GM18868 (cell line): Measurements from ENCODE around the gene CDH4.

ENCODE experiments used
- ATAC-seq: cut with Tn5 transposase; IDR thresholded peaks from one replicate; pipeline ENCODE4 v1.9.1; 2021; ENCODE audit warnings: mild to moderate bottlenecking, moderate library complexity; ENCODE audit not compliant: unreplicated experiment

The CDH4 gene

DNA sequence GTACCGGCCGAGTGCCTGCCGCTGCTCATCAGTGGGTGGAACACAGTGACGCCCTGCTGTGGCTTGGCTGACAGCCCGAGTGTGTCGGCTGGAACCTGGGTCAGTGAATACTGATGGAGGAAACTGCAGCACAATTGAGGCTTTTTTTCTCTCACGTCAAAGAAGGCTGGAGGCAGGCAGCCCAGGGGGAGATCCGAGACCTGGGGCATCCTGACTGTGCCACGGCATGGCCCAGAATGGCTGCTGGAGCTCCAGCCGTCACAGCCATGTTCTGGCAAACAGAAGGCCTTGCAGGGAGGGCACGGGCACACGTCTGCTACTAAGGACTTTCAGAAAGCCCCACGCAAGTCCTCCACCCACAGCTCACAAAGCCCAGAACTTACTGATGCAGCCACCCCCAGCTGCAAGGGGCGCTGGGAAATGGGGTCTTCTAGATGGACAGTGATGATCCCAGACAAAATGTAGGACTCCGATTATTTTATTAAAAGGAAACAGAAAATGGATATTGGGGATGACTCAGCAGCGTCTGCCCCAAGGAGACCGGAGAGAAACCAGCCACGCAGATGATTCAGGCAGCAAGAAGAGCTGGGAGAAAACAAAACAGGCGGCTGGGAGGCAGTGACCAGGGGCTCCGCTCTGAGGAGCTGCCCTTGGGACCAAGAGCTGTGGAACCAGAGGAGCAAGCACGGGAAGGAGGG is 673.6 kb downstream of the CDH4 start:
- ATAC-seq = no peak

DNA sequence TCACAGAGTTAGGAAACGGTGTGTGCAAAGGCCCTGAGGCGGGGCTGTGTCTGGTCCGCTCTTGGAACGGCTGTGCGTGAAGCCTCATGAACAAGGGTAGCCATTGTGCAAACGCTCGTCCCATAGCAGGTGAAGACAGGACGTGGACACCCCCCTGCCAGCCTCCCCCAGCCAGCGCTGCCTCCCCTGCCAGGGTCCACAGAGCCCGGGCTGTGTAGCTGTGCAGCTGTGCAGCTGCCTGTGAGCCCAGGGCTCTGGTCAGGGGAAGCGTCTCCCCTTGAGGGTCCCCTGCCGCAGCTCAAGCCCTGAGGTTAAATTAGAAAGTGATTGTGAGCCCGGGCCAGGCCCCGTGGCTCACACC is 674.2 kb downstream of the CDH4 start:
- no peak for ATAC-seq

DNA sequence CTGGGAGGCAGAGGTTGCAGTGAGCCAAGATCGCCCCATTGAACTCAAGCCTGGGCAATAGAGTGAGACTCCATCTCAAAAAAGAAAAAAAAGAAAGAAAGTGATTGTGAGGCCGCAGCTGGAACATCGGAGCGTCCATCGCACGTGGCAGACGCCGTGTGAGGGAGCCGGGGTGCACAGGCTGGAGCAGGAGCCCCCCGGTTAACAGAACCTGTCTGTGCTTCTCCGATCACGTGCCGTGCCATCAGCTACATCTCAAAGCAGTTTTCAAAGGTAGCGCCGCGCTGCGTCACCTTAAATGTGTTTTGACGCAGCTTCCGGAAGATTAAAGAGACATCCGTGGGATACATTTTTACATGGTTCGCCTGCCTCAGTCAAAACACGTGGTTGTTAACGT is 674.7 kb downstream of the CDH4 start:
- ATAC-seq = no peak

DNA sequence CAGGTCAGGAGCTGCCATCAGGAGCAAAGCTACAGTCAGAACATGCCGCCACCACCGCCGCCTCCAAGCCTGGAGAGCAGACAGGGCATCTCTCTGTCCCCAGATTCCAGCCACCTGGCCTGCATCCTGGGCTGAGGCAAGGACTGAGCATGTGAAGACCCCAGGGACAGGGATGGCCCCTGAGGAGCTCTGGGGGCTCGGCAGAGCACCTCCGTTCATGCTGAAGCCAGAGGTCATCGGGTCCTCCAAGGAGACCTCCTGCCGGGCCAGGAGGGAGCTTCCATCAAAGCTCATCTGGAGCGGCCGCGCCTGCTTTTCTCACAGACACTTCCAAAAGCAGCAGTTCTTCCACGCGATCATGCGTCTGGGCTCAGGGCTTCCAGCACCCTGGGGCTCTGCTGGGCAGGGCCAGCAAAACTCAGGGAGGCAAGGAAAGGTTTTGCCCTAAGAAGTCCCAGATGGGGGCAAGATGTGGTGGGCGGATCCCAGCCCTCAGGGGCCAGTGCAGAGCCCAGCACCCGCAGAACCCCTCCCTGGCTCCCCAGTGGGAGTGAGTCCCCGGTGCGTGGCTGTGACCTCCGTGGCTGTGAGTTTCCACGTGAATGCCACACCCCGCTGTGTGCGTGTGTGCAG is 675.2 kb downstream of the CDH4 start:
- no peak for ATAC-seq

DNA sequence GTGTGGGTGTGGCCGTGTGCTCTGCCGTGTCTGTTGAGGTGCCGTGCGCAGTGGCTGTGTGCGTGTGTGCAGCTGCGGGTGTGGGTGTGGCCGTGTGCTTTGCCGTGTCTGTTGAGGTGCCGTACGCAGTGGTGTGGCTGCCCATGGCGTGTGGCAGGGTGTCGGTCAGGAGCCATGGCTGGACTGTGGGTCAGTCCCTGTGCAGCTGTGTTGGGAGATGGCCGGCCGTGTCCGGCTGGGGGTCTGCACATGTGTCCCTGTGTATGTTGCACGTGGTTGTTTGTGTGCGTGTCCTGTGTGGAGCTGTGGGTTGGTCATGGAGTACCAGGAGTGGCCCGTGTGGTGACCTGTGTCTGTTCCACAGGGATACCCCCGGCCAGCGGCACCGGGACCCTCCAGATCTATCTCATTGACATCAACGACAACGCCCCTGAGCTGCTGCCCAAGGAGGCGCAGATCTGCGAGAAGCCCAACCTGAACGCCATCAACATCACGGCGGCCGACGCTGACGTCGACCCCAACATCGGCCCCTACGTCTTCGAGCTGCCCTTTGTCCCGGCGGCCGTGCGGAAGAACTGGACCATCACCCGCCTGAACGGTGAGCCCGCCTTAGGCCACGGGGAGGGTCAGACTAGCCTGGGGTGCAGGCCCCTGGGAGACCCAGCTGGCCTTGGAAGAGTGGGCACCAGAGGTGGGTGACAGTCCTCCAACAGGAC is 675.9 kb downstream of the CDH4 start:
- ATAC-seq = no peak

DNA sequence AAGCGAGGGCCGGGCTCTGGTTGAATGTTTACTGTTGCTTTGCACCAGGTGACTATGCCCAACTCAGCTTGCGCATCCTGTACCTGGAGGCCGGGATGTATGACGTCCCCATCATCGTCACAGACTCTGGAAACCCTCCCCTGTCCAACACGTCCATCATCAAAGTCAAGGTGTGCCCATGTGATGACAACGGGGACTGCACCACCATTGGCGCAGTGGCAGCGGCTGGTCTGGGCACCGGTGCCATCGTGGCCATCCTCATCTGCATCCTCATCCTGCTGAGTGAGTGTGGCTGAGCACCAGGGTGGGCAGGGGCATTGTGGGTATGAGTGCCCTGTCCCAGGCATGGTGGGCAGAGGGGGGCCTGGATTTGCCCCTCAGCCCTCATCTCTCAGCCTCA is 677.5 kb downstream of the CDH4 start:
- no peak for ATAC-seq

DNA sequence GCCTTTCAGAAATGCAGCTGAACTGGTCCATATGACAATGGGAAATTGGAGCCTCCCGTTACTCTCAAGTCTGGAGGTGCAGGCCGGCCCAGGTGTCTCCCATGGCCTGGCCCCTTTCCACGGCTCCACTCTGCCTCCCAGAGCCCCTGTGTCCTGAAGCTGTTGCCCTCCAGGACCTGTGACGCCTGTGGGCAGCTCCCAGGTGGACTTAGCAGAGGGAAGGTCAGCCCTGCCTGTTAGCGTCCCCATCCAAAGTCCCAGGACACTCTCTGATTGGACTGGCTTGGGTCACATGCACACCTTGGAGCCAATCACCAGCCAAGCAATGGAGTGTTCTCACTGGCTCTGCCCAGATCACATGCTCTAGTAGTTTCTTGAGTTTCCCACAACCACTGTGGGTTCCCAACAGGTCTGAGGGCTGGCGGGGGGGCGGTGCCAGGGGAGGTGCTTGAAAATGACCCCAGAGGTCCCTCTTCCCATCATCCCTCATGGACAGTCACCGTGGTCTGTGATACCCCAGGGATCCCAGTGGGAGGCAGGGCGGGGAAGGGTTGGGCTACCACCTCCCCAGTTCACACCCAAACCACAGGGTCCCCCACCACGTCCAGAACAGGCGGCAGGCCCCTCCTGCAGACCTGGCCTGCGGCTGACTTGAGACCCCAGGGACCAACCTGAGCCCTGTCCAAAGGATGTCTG is 678.1 kb downstream of the CDH4 start:
- ATAC-seq = no peak

DNA sequence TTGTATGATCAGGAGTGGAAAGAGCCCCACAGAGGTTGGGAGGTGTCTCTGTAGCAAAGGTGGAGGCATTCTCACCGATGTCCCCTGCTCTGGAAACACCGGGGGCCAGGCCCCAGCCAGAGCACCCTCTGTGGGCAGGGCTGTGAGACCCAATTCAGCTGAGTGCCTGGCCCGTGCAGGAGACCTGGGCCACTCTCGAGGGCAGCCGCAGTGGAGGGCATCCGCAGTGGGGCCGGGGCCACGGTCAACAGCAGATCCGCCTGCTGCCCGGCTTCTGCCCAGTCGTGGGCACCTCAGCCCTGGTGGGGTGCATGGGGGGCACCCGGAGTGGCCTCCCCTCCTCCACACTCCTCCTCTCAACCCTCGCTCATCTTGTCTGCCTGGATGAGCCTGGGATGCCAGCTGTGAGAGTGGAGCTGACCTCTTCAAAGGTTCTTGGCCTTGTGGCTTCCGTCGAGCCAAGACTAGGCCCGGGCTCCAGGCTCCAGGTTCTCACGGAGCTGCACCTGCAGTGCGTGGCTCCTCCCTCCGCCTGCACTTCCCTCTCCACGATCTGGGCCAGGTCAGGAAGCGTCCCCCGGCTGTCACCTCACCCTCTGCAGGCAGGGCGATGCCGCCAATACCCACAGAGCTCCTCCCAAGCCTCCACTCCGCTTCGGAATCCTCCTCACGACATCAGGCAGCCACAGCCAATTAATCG is 678.9 kb downstream of the CDH4 start:
- ATAC-seq = no peak

DNA sequence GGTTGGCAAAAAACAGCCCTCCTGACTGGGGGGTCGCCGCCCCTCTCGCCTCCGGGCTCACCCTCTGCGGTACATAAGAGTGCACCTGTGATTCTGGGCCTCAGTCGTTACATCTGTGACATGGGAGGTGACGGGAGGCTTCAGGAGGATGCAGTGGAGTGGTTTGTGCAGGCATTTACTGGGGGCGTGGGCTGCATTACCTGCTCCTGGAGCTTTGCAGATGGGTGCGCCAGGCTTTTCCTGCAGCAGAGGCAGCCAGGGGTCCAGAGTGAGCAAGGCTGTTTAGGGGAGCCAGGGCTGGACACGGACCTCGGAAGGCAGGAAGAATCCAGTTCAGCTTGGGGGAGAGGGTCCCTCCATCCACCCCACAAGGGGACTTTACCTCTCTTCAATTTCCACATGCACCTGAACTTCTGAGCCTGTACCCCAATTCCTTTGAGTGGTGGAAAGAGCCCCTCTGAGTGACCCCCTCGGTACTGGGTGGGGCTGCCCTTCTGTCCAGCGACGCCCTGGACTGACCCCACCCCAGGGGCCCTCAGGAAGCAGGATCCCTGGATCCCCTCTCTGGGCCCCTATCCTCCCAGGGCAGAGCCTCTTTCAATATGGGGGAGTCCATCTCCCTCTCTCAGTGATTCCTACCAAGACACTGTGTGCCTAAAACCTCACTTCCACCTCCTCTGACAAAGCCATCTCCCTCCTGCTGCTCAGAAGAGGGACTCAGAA is 679.6 kb downstream of the CDH4 start:
- no peak for ATAC-seq

DNA sequence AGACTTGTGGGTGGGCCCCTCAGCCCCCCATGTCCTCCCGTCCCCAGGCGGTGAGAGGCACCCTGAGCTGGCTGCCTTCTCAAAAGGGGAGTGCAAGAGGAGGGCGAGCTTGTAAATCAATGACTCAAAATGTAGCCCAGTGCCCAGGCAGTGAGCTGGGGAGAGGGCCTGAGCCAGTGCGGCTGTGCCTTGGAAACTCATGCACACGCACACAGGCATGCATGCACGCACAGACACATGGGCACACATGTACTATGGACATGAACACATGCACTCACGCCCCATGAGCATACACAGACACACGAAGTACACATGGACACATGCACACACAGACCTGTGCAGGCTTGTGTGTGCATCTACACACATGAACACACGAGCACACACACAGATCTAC is 680.1 kb downstream of the CDH4 start:
- no peak for ATAC-seq

DNA sequence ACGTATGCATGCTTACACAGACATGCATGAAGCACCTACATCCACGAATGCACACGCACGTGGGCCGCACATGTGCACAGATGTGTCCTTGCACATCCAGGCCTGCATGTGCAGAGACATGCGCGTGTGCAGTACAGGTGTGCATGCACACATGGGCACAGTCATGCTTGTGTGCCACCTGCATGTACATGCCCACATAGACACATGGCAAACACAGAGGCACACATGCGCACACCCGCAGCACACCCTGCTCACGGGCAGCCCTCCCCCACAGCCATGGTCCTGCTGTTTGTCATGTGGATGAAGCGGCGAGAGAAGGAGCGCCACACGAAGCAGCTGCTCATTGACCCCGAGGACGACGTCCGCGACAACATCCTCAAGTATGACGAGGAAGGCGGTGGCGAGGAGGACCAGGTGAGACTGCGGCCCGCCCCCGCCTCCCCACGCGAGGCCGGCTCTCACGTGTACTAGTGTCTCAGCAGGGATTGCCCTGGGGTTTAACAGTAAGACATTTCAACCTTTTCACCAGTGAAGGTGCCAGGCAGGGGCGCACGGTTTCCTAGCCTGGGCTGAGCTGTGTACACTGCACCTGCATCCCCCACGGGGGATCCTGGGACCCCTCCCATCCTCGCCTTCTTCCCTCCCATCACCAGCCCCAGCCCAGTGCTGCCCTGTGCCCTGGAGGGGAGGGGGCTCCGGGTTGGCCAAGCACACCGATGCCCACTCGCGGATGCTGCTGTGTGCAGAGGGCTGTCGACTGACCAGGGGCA is 680.8 kb downstream of the CDH4 start:
- ATAC-seq = no peak

DNA sequence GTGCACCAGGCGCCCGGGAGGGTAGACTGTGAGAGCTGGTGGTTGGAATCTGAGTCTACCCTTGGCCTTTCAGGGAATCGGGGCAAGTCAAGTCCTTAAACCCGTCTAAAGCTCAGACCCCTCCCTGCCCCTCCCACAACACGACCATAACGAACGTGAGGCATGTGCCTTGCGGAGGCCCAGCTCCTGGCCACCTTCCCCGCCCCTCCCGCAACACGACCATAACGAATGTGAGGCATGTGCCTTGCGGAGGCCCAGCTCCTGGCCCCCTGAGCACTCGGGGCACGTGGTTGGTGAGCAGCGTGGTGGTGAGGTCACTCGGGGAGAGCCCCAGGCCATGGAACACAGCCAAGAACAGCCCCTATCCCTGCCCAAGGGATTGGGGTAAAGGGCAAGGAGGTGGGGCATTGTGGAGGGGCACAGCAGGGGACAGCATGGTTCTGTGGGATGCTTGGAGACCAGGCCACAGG is 681.5 kb downstream of the CDH4 start:
- no peak for ATAC-seq

DNA sequence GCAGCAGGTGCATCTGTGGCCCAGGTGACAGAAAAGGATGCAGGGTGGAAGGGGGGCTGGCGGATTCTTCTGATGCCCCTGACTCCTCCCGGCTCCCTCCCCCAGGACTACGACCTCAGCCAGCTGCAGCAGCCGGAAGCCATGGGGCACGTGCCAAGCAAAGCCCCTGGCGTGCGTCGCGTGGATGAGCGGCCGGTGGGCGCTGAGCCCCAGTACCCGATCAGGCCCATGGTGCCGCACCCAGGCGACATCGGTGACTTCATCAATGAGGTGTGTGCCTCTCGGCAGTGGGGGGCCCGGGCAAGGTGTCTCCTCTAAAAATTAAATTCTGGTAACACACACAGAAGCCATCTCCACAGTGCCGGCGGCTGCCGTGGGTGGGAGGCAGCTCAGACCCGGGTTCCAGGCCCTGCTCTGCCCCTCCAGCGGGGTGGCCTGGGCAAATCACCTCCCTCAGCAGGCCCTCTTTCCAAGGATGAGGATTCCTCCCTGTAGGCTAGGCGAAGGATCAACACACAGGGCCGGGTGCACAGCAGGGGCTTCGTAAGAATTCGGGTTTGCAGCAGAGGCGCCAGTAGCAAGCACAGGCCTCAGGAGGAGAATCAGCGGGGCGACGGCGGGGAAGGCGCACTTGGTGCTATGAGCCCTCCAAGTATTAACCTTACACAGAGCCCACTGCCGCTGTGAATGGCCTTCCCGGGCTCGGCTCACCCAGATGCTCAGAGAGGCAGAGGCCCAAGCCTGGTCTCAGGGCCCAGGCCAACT is 682.1 kb downstream of the CDH4 start:
- no peak for ATAC-seq

DNA sequence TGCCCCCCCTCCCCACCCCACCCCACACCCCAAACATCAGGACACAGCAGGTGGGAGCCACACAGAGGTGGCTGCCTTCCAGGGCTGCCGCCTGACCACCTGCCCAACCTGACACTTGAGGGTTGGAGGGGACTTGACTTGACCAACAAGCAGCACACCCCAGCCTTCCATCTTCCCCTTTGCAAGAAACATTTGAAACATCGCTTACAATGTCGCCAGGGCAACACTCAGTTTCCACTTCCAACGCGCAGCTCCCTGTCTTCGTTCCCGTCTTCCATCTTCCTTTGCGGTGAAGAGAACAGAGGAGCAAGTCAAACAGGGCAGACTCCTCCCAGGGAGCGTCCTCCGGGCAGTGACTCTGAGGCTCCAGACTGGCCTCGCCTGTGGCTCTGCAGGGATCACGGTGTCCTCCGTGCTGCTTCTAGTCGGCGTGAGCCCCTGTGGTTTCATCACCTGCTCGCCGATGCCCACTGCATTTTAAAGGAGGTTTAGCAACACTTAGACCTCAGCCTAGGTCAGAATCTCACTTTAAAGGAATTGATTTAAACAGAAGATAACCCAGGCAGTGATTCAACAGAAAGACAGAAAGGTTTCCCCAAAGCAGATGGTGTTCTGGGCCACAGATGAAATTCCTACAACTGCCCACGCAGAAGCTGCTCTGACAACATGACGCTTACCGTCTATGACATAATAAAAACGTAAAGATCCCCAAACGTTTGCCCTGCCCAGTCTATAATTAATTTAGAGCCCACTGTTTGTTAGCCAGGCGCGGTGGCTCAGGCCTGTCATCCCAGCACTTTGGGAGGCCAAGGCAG is 682.9 kb downstream of the CDH4 start:
- no peak for ATAC-seq

DNA sequence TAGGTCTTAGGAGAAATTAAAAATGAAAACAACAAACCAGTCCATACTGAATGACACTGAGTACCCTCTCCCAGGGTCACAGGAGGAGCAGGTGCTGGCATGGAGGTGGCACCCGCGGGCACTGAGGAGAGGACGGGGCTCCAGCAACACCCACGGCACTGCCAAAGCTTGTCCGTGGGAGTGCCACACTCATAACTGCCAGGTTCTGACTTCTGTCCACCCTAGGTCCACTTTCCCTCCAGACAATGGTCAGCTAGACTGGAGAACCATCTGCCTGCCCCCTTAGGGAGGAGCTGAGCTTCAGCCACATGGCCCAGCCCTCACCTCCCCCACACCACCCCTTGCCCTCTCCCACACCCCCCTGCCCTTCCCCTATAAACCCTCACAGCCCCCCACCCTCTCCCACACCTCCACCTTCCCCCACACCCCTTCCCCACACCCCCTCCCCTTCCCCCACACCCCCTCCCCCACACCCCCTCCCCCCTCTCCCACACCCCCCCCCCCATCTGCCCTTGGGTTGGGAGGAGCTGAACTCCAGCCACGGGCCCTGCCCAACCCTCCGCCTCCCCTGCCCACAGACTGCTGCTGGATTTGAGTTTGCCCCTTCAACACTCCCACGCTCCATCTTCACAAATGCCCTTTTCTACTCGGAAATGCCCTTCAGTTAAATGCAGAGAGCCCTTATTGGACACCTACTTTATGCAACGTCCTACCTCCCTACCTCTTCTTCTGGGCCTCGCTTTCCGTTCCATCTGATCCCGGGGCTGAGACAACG is 684.1 kb downstream of the CDH4 start:
- no peak for ATAC-seq

DNA sequence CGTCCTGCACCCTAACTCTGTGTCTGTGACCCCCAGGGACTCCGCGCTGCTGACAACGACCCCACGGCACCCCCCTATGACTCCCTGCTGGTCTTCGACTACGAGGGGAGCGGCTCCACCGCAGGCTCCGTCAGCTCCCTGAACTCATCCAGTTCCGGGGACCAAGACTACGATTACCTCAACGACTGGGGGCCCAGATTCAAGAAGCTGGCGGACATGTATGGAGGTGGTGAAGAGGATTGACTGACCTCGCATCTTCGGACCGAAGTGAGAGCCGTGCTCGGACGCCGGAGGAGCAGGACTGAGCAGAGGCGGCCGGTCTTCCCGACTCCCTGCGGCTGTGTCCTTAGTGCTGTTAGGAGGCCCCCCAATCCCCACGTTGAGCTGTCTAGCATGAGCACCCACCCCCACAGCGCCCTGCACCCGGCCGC is 684.7 kb downstream of the CDH4 start:
- no peak for ATAC-seq
